Stomach (tissue), 9 donors: ENCODE measurements around the gene BDH1. TPM values are rescaled to one million over a fixed set of nuclear protein-coding genes. Genes with fewer than 3 reads are reported as not detected.
A peak's percentile ranks its signal among the peaks of the same experiment; 100 is the strongest.

Experiments
- DNase-seq, 2 donors: peaks; one replicate each; pipeline versions ENCODE4 v3.0.0 to v3.0.0-alpha.2; 2013 to 2019
- H3K27ac ChIP-seq, 5 donors: fragments of 200-600 bp in 4 of 5; sonication (generic) in 4 of 5; one replicate each; pipeline ENCODE4 v1.5.1; 2013 to 2019; ENCODE audit warnings: mild to moderate bottlenecking in 1 of 5, moderate library complexity in 1 of 5
- H3K27me3 ChIP-seq, 3 donors: fragments of 200-600 bp; sonication (generic); one replicate each; pipeline ENCODE4 v1.5.1; 2017 to 2019; ENCODE audit warnings: mixed run types in 1 of 3
- H3K36me3 ChIP-seq, 4 donors: fragments of 200-600 bp; sonication (generic); 1 replicate in 3 of 4; 2 replicates in 1 of 4; pipeline ENCODE4 v1.5.1; 2016 to 2019
- H3K4me1 ChIP-seq, 4 donors: fragments of 200-600 bp; sonication (generic); one replicate each; pipeline ENCODE4 v1.5.1; 2016 to 2019
- H3K4me3 ChIP-seq, 4 donors: fragments of 200-600 bp; sonication (generic) in 3 of 4; one replicate each; pipeline ENCODE4 v1.5.1; 2016 to 2019; ENCODE audit warnings: mild to moderate bottlenecking in 1 of 4
- H3K9me3 ChIP-seq, 4 donors: fragments of 200-600 bp; sonication (generic); one replicate each; pipeline ENCODE4 v1.5.1; 2016 to 2019
- EP300 ChIP-seq: sonication (generic); formaldehyde crosslinking; IDR thresholded peaks from one replicate; pipeline ENCODE4 v1.6.1; 2017; ENCODE audit warnings: antibody characterized with exemption
- POLR2A ChIP-seq, 4 donors: fragments of 450-650 bp; IDR thresholded peaks; one replicate each; pipeline ENCODE4 v1.6.1; 2016; ENCODE audit warnings: antibody characterized with exemption in 4 of 4, control low read depth in 2 of 4, mild to moderate bottlenecking in 1 of 4, moderate library complexity in 1 of 4
- POLR2AphosphoS5 ChIP-seq, 3 donors: sonication (generic); formaldehyde crosslinking; IDR thresholded peaks; one replicate each; pipeline ENCODE4 v1.6.1; 2016; ENCODE audit warnings: antibody characterized with exemption in 3 of 3
- WGBS, 5 donors: extraction: QIAGEN DNeasy Blood & Tissue Kit in 3 of 5; methylation state at CpG; one replicate each; pipeline versions ENCODE4 v1.1.5 to v1.1.7; 2013 to 2018; 5-methylcytosine and 5-hydroxymethylcytosine counted together
- intact Hi-C: fragments of 100-400 bp; cut with DNase I; formaldehyde crosslinking; loops from one replicate; pipeline ENCODE4 v1.15.1; 2023; ENCODE audit warnings: low total_unique reads
- polyA plus RNA-seq, 3 donors: library from polyadenylated mRNA; stranded (reverse); fragments of 200-250 nt; gene quantifications; one replicate each; pipeline ENCODE4 v1.2.3, GENCODE V29; 2013
- total RNA-seq, 5 donors: library from RNA; depleted of rRNA; stranded (reverse); fragments of >200 nt; gene quantifications; one replicate each; pipeline versions ENCODE4 v1.1.0 to v1.2.3, GENCODE V29; 2014 to 2016
- TF ChIP-seq, protein P1 (sequence below), 7 experiments: fragments of 450-650 bp in 4 of 7; fragments of 200-600 bp in 3 of 7; sonication (generic) in 3 of 7; IDR thresholded peaks; one replicate each; pipeline ENCODE4 v1.5.1; 2016 to 2019; ENCODE audit warnings: antibody characterized with exemption in 7 of 7, control low read depth in 2 of 7, mild to moderate bottlenecking in 1 of 7
- donor health status: healthy with polysubstance abuse.
- donor health status: Bipolar disorder and iron deficiency.
- donor health status: healthy.

The BDH1 gene
- total and polyA plus RNA-seq, 8 donors, result 3.5 to 128 (median 20.6) TPM

DNA sequence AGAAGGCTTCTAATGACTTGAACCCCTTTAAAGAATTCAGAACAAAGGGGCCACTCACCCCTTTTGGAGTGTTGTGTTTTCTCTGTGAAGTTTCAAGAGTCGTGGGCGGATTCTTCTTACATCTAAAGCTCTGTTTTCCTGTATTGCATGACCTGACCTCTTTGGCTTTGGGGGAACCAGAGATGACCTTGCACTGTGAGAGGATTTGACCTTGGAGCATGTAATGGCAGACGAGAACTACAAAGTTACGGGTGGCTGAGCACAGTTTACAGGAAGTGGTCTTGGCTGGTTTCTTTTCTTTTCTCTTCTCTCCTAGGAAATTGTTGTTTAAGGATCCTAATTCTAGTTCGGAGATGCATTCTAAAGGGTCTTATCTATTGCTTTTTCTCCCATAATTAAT, 6.2 kb upstream of the BDH1 start:
- intact Hi-C loops, result no loop called here
- no peaks in the 10 kb centered on the region for H3K36me3 ChIP-seq
- no peak overlapping the region for H3K4me3 ChIP-seq
- H3K4me1 ChIP-seq, result no peaks in the 10 kb centered on the region
- TF ChIP-seq POLR2AphosphoS5 (IDR thresholded peaks at IDR 0.05), result no peak
- TF ChIP-seq, protein P1, sequence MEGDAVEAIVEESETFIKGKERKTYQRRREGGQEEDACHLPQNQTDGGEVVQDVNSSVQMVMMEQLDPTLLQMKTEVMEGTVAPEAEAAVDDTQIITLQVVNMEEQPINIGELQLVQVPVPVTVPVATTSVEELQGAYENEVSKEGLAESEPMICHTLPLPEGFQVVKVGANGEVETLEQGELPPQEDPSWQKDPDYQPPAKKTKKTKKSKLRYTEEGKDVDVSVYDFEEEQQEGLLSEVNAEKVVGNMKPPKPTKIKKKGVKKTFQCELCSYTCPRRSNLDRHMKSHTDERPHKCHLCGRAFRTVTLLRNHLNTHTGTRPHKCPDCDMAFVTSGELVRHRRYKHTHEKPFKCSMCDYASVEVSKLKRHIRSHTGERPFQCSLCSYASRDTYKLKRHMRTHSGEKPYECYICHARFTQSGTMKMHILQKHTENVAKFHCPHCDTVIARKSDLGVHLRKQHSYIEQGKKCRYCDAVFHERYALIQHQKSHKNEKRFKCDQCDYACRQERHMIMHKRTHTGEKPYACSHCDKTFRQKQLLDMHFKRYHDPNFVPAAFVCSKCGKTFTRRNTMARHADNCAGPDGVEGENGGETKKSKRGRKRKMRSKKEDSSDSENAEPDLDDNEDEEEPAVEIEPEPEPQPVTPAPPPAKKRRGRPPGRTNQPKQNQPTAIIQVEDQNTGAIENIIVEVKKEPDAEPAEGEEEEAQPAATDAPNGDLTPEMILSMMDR (IDR thresholded peaks at IDR 0.05), result no peak
- TF ChIP-seq EP300, result no peak
- no peak for TF ChIP-seq POLR2A (IDR thresholded peaks at IDR 0.05)
- no peak overlapping the region for H3K27ac ChIP-seq
- peaks cover 0 to 19% (median 0%) of the 10 kb centered on the region in 3 donors for H3K27me3 ChIP-seq
- no peak for DNase-seq
- WGBS, 5 donors, result 67 to 83% (median 77%) methylated on average over 5 of the region's 5 CpGs
- H3K9me3 ChIP-seq, result peaks cover 0 to 9% (median 0%) of the 10 kb centered on the region in 4 donors

DNA sequence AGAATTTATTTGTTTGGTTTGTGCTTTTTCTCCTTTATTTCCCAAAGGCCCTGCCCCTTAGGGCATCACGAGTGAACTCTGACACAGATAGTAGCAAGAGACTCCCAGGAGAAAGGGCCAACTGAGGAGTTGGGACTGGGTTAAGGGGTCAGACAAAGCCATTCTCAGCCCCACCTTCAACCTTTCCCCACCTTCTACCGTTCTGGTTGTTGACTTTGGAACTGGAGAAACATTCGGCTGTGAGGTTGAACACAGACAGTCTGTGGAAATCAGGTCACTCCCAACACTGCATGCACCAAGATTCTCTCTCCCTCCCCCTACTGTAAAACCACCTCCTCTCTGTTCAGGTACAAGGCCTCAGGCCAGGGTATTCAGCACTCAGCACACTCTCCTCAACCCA, 3.9 kb upstream of the BDH1 start:
- no peak for TF ChIP-seq POLR2A (IDR thresholded peaks at IDR 0.05)
- TF ChIP-seq EP300, result no peak
- TF ChIP-seq, protein P1 (IDR thresholded peaks at IDR 0.05), result no peak
- no peak for TF ChIP-seq POLR2AphosphoS5 (IDR thresholded peaks at IDR 0.05)
- H3K27ac ChIP-seq, result no peak overlapping the region
- peak in 1 of 2 donors; percentile 35 for DNase-seq
- WGBS, 5 donors, result 36 to 52% (median 42%) methylated on average over 3 of the region's 3 CpGs
- intact Hi-C loops, result no loop called here
- peaks cover 0 to 5% (median 0%) of the 10 kb centered on the region in 4 donors for H3K9me3 ChIP-seq
- H3K36me3 ChIP-seq, result no peaks in the 10 kb centered on the region
- H3K4me1 ChIP-seq, result peaks cover 7 to 14% (median 11%) of the 10 kb centered on the region in 4 donors
- H3K27me3 ChIP-seq, result peaks cover 0 to 19% (median 5%) of the 10 kb centered on the region in 3 donors
- no peak overlapping the region for H3K4me3 ChIP-seq

- intact Hi-C loops, result no loop called here
- 0 to 1% (median 0%) methylated on average over 37 to 60 of the region's 60 CpGs for WGBS, 5 donors
- Histone ChIP-seq H3K4me3 (peak overlapping the region; percentile 75 to 91 (median 90)), H3K4me1 (peaks cover 14 to 34% (median 27%) of the 10 kb centered on the region in 4 donors), H3K27ac (peak overlapping the region; percentile 96 to 99 (median 97)), H3K27me3 (peaks cover 0 to 16% (median 5%) of the 10 kb centered on the region in 3 donors), H3K36me3 (no peaks in the 10 kb centered on the region), H3K9me3 (no peaks in the 10 kb centered on the region)
- peak; percentile 97 to 99 for DNase-seq
- TF ChIP-seq POLR2AphosphoS5 (IDR thresholded peaks at IDR 0.05) (peak; percentile 53 to 89 (median 62)), POLR2A (IDR thresholded peaks at IDR 0.05) (peak in 1 of 4 donors; percentile 28), EP300 (no peak)
- TF ChIP-seq, protein P1 (IDR thresholded peaks at IDR 0.05), result peak in 5 of 7 experiments; percentile 13 to 62 (median 44)
Observed at GRCh38 chr3:197554562-197555280, 1.0 kb downstream of the BDH1 start.

GRCh38 chr3:197554196-197554561, 1.6 kb downstream of the BDH1 start:
- peaks cover 14 to 40% (median 32%) of the 10 kb centered on the region in 4 donors for H3K4me1 ChIP-seq
- H3K4me3 ChIP-seq, result peak overlapping the region; percentile 75 to 91 (median 90)
- H3K27ac ChIP-seq, result peak overlapping the region; percentile 96 to 99 (median 97)
- no peaks in the 10 kb centered on the region for H3K9me3 ChIP-seq
- H3K36me3 ChIP-seq, result no peaks in the 10 kb centered on the region
- no peak for TF ChIP-seq POLR2A (IDR thresholded peaks at IDR 0.05)
- no peak for TF ChIP-seq EP300
- TF ChIP-seq, protein P1 (IDR thresholded peaks at IDR 0.05), result no peak
- no peak for TF ChIP-seq POLR2AphosphoS5 (IDR thresholded peaks at IDR 0.05)
- intact Hi-C loops, result no loop called here
- no peak for DNase-seq
- WGBS, 5 donors, result 16 to 30% (median 26%) methylated on average over 10 of the region's 10 CpGs
- H3K27me3 ChIP-seq, result peaks cover 0 to 16% (median 5%) of the 10 kb centered on the region in 3 donors
